GM23338 (cell line): Measurements from ENCODE around the gene ZEB2. TPM values are rescaled to one million over a fixed set of nuclear protein-coding genes. Genes with fewer than 3 reads are reported as not detected.

Source experiments
- ATAC-seq: fragments of 200-7000 bp; cut with Tn5 transposase; 3 replicates; pipeline ENCODE4 v1.9.1; 2020
- DNase-seq: peaks from one replicate; pipeline ENCODE4 v3.0.0-alpha.2; 2015; ENCODE audit warnings: low spot score
- H2AFZ ChIP-seq: fragments of 200-600 bp; sonication (generic); 2 replicates; pipeline ENCODE4 v1.8.0; 2016; ENCODE audit warnings: antibody characterized with exemption, mild to moderate bottlenecking, moderate library complexity
- H3F3A ChIP-seq: fragments of 200-600 bp; sonication (generic); replicated peaks from 2 replicates; pipeline ENCODE4 v1.8.0; 2017; ENCODE audit warnings: antibody characterized with exemption, mixed run types, low read depth
- H3K27ac ChIP-seq: fragments of 200-600 bp; sonication (generic); 2 replicates; pipeline ENCODE4 v1.6.1; 2016; ENCODE audit warnings: low read depth
- H3K27me3 ChIP-seq: fragments of 200-600 bp; sonication (generic); 2 replicates; pipeline ENCODE4 v1.8.0; 2016; ENCODE audit warnings: mild to moderate bottlenecking, mixed run types, moderate library complexity; ENCODE audit not compliant: insufficient read depth
- H3K36me3 ChIP-seq: fragments of 200-600 bp; sonication (generic); 2 replicates; pipeline ENCODE4 v1.8.0; 2016; ENCODE audit warnings: mild to moderate bottlenecking; ENCODE audit not compliant: insufficient read depth
- H3K4me1 ChIP-seq: fragments of 200-600 bp; sonication (generic); 2 replicates; pipeline ENCODE4 v1.8.0; 2016; ENCODE audit warnings: mild to moderate bottlenecking, moderate library complexity; ENCODE audit not compliant: insufficient read depth
- H3K4me2 ChIP-seq: fragments of 200-600 bp; sonication (generic); 2 replicates; pipeline ENCODE4 v1.7.1; 2017; ENCODE audit warnings: mixed run types
- H3K4me3 ChIP-seq: fragments of 200-600 bp; sonication (generic); 2 replicates; pipeline ENCODE4 v1.6.1; 2016; ENCODE audit warnings: mixed run types
- H3K79me2 ChIP-seq: fragments of 200-600 bp; sonication (generic); replicated peaks from 2 replicates; pipeline ENCODE4 v1.8.0; 2017; ENCODE audit warnings: mild to moderate bottlenecking; ENCODE audit not compliant: insufficient read depth
- H3K9me2 ChIP-seq: fragments of 200-600 bp; sonication (generic); 2 replicates; pipeline ENCODE4 v1.8.0; 2017; ENCODE audit not compliant: insufficient read depth
- H4K20me1 ChIP-seq: fragments of 200-600 bp; sonication (generic); replicated peaks from 2 replicates; pipeline ENCODE4 v1.8.0; 2017; ENCODE audit warnings: mild to moderate bottlenecking; ENCODE audit not compliant: insufficient read depth
- H3K27ac Mint-ChIP-seq: 2 replicates; pipeline ENCODE4 v1.8.0; 2020; ENCODE audit warnings: inconsistent platforms, mild to moderate bottlenecking, moderate library complexity, mixed read lengths
- H3K27me3 Mint-ChIP-seq: 3 replicates; pipeline ENCODE4 v1.8.0; 2022; ENCODE audit warnings: low read depth, mild to moderate bottlenecking, moderate library complexity, mixed read lengths, inconsistent platforms; ENCODE audit not compliant: insufficient read depth, poor library complexity
- H3K36me3 Mint-ChIP-seq: 3 replicates; pipeline ENCODE4 v1.8.0; 2021; ENCODE audit warnings: low read depth, mild to moderate bottlenecking, inconsistent platforms, moderate library complexity, mixed read lengths
- H3K4me1 Mint-ChIP-seq: 3 replicates; pipeline ENCODE4 v1.8.0; 2020; ENCODE audit warnings: mild to moderate bottlenecking, inconsistent platforms, mixed read lengths
- H3K4me3 Mint-ChIP-seq: 3 replicates; pipeline ENCODE4 v1.8.0; 2021; ENCODE audit warnings: moderate library complexity, mild to moderate bottlenecking, inconsistent platforms, mixed read lengths
- H3K9me3 Mint-ChIP-seq: 3 replicates; pipeline ENCODE4 v1.8.0; 2020; ENCODE audit warnings: moderate library complexity, mild to moderate bottlenecking, inconsistent platforms, mixed read lengths
- CREB1 ChIP-seq: fragments of 250-450 bp; sonication (Bioruptor Pico); IDR thresholded peaks from 2 replicates; pipeline ENCODE4 v1.5.0; 2020; ENCODE audit warnings: low read depth, mild to moderate bottlenecking, moderate library complexity
- CTCF ChIP-seq, 2 experiments: fragments of 200-600 bp in 1 of 2; sonication (generic) in 1 of 2; conservative IDR thresholded peaks; 2 replicates each; pipeline versions ENCODE4 v1.5.1 to v1.6.1; 2016 to 2017; ENCODE audit warnings: antibody characterized with exemption in 2 of 2, low read depth in 2 of 2, mild to moderate bottlenecking in 2 of 2, moderate library complexity in 1 of 2
- ETS1 ChIP-seq: IDR thresholded peaks from 2 replicates; pipeline ENCODE4 v1.6.1; 2016; ENCODE audit warnings: antibody characterized with exemption
- EZH2 ChIP-seq: fragments of 200-600 bp; sonication (generic); IDR thresholded peaks from one replicate; pipeline ENCODE4 v1.8.0; 2017; ENCODE audit warnings: antibody characterized with exemption, mild to moderate bottlenecking, low read depth; ENCODE audit not compliant: unreplicated experiment
- EZH2phosphoT487 ChIP-seq: fragments of 200-600 bp; sonication (generic); IDR thresholded peaks from one replicate; pipeline ENCODE4 v1.8.1; 2018; ENCODE audit warnings: antibody characterized with exemption; ENCODE audit not compliant: unreplicated experiment
- JUNB ChIP-seq: IDR thresholded peaks from one replicate; pipeline ENCODE4 v1.6.1; 2016; ENCODE audit warnings: antibody characterized with exemption; ENCODE audit not compliant: unreplicated experiment
- REST ChIP-seq: IDR thresholded peaks from one replicate; pipeline ENCODE4 v1.6.1; 2018; ENCODE audit warnings: antibody characterized with exemption; ENCODE audit not compliant: unreplicated experiment
- ZNF114 ChIP-seq: fragments of 250-450 bp; sonication (Bioruptor Pico); IDR thresholded peaks from 2 replicates; pipeline ENCODE4 v1.5.0; 2020; ENCODE audit warnings: mild to moderate bottlenecking, moderate library complexity
- ZNF331 ChIP-seq: fragments of 250-450 bp; sonication (Bioruptor Pico); IDR thresholded peaks from 2 replicates; pipeline ENCODE4 v1.5.0; 2020; ENCODE audit warnings: low read depth, mild to moderate bottlenecking, moderate library complexity
- ZNF462 ChIP-seq: fragments of 250-450 bp; sonication (Bioruptor Pico); IDR thresholded peaks from 2 replicates; pipeline ENCODE4 v1.5.0; 2020; ENCODE audit warnings: mild to moderate bottlenecking, moderate library complexity
- polyA plus RNA-seq: library from polyadenylated mRNA; unstranded; fragments of >200 nt; fragmentation: Nextera tagmentation; extraction: Ambion mirVana; gene quantifications from 2 replicates; pipeline ENCODE4 v1.2.1, GENCODE V29; 2016
- total RNA-seq: library from RNA; depleted of rRNA; stranded (reverse); fragments of >200 nt; shearing (Covaris generic); gene quantifications from 2 replicates; pipeline ENCODE4 v1.2.3, GENCODE V29; 2014

The ZEB2 gene
- total and polyA plus RNA-seq, 2 experiments from 2014 or later: 0.45 TPM; not detected in 1

GRCh38 chr2:144354953-144355352 lies 165.0 kb downstream of the ZEB2 start:
- H3K4me1 Mint-ChIP-seq: peaks cover 22% of the 10 kb centered on the region
- Histone ChIP-seq H3K4me3 (no peak overlapping the region), H3K27ac (no peak overlapping the region), H4K20me1 (no peaks in the 10 kb centered on the region), H3K9me2 (no peaks in the 10 kb centered on the region), H3F3A (no peaks in the 10 kb centered on the region), H3K79me2 (no peaks in the 10 kb centered on the region), H3K4me2 (no peak overlapping the region), H2AFZ (no peak overlapping the region), H3K27me3 (no peaks in the 10 kb centered on the region), H3K36me3 (no peaks in the 10 kb centered on the region), H3K4me1 (peaks cover 13% of the 10 kb centered on the region; the same call in 1 of the 2 replicates)
- no peaks in the 10 kb centered on the region for H3K9me3 Mint-ChIP-seq
- H3K27ac Mint-ChIP-seq: no peak overlapping the region
- no peak for ATAC-seq
- TF ChIP-seq CREB1 (CRISPR knock-in tag) (no peak), CTCF (conservative IDR thresholded peaks at IDR 0.05; ENCODE audit: low read depth in 2 of 2) (no peak), JUNB (no peak), ZNF331 (CRISPR knock-in tag) (no peak), ETS1 (no peak), REST (no peak), EZH2 (no peak), EZH2phosphoT487 (no peak), ZNF114 (CRISPR knock-in tag) (no peak)
- DNase-seq: no peak
- H3K27me3 Mint-ChIP-seq: no peaks in the 10 kb centered on the region
- H3K36me3 Mint-ChIP-seq: no peaks in the 10 kb centered on the region; the same call in 2 of the 3 replicates
- H3K4me3 Mint-ChIP-seq: no peak overlapping the region

GRCh38 chr2:144351687-144352086 lies 168.2 kb downstream of the ZEB2 start:
- Histone ChIP-seq H3K4me1 (peaks cover 22% of the 10 kb centered on the region), H3K27me3 (no peaks in the 10 kb centered on the region), H3F3A (no peaks in the 10 kb centered on the region), H3K79me2 (no peaks in the 10 kb centered on the region), H2AFZ (no peak overlapping the region), H3K4me2 (no peak overlapping the region), H3K4me3 (no peak overlapping the region), H3K9me2 (no peaks in the 10 kb centered on the region), H3K27ac (no peak overlapping the region), H4K20me1 (no peaks in the 10 kb centered on the region), H3K36me3 (no peaks in the 10 kb centered on the region)
- ATAC-seq: no peak
- no peaks in the 10 kb centered on the region for H3K9me3 Mint-ChIP-seq
- peaks cover 40% of the 10 kb centered on the region for H3K4me1 Mint-ChIP-seq
- peaks cover 2% of the 10 kb centered on the region for H3K27me3 Mint-ChIP-seq
- no peaks in the 10 kb centered on the region; the same call in 2 of the 3 replicates for H3K36me3 Mint-ChIP-seq
- H3K4me3 Mint-ChIP-seq: no peak overlapping the region
- no peak overlapping the region for H3K27ac Mint-ChIP-seq
- no peak for DNase-seq
- TF ChIP-seq ZNF462 (CRISPR knock-in tag): no peak
- no peak for TF ChIP-seq EZH2
